Choroid plexus epithelial cell (primary cell): ENCODE data around the gene IFTAP.
A peak's percentile ranks its signal among the peaks of the same experiment; 100 is the strongest.

ENCODE experiments used
- DNase-seq: peaks from one replicate; pipeline ENCODE4 v3.0.0-alpha.2; 2010; ENCODE audit warnings: low read depth
- H3K4me3 ChIP-seq: 2 replicates; pipeline ENCODE4 v1.5.1; 2011; ENCODE audit warnings: low read depth, mild to moderate bottlenecking, control low read depth, low read length, moderate library complexity
- CTCF ChIP-seq: conservative IDR thresholded peaks from 2 replicates; pipeline ENCODE4 v1.5.1; 2011; ENCODE audit warnings: low read depth, mild to moderate bottlenecking, control low read depth, inconsistent platforms, low read length, moderate library complexity

Gene IFTAP

GRCh38 chr11:36608491-36609199, 14.3 kb downstream of the IFTAP start:
- no peak overlapping the region for H3K4me3 ChIP-seq
- DNase-seq, result no peak
- no peak for TF ChIP-seq CTCF

- H3K4me3 ChIP-seq, result no peak overlapping the region
These were observed 15.1 kb downstream of the IFTAP start for GRCh38 chr11:36609383-36609782.

GRCh38 chr11:36615826-36616225, 21.5 kb downstream of the IFTAP start:
- DNase-seq, result no peak
- no peak for TF ChIP-seq CTCF
- no peak overlapping the region for H3K4me3 ChIP-seq

More at GRCh38 chr11:36609383-36609782, 15.1 kb downstream of the IFTAP start:
- DNase-seq, result no peak
- TF ChIP-seq CTCF, result no peak

GRCh38 chr11:36617543-36618362, 23.5 kb downstream of the IFTAP start:
- no peak overlapping the region for H3K4me3 ChIP-seq
- no peak for TF ChIP-seq CTCF
- no peak for DNase-seq

- TF ChIP-seq CTCF, result no peak
- H3K4me3 ChIP-seq, result no peak overlapping the region
- no peak for DNase-seq
These were observed 24.2 kb downstream of the IFTAP start for GRCh38 chr11:36618363-36619047.

GRCh38 chr11:36619502-36619901, 25.2 kb downstream of the IFTAP start:
- no peak overlapping the region for H3K4me3 ChIP-seq
- peak; percentile 10 for DNase-seq
- TF ChIP-seq CTCF, result no peak
